Measurements from ENCODE around the gene SLC25A36.
"Not testable (repeated sequence)": the region's sequence is repeated elsewhere in the genome, so short reads cannot be mapped to it uniquely, and the experiment has no call there.

Gene SLC25A36

GRCh38 chr3:140931016-140931454, 10.6 kb upstream of the SLC25A36 start:
- in situ Hi-C loops (cut with MboI; ENCODE audit: low sequenced_read_pairs): no loop called here

GRCh38 chr3:140931801-140932200, 9.8 kb upstream of the SLC25A36 start:
- in situ Hi-C loops (cut with MboI; ENCODE audit: low sequenced_read_pairs): no loop called here

GRCh38 chr3:140933109-140933508, 8.5 kb upstream of the SLC25A36 start:
- in situ Hi-C loops (cut with MboI; ENCODE audit: low sequenced_read_pairs): no loop called here

- in situ Hi-C loops (cut with MboI; ENCODE audit: low sequenced_read_pairs): no loop called here
Measured at GRCh38 chr3:140933552-140933951, 8.1 kb upstream of the SLC25A36 start.

- in situ Hi-C loops (cut with MboI; ENCODE audit: low sequenced_read_pairs): not testable (repeated sequence)
Measured at GRCh38 chr3:140939305-140939704, 2.3 kb upstream of the SLC25A36 start.

GRCh38 chr3:140941090-140941433, 574 bp upstream of the SLC25A36 start:
- in situ Hi-C loops (cut with MboI; ENCODE audit: low sequenced_read_pairs): no loop called here

GRCh38 chr3:140942221-140943104, 827 bp downstream of the SLC25A36 start:
- in situ Hi-C loops (cut with MboI; ENCODE audit: low sequenced_read_pairs): no loop called here

GRCh38 chr3:140943781-140944552, 2.3 kb downstream of the SLC25A36 start:
- in situ Hi-C loops (cut with MboI; ENCODE audit: low sequenced_read_pairs): no loop called here

- in situ Hi-C loops (cut with MboI; ENCODE audit: low sequenced_read_pairs): no loop called here
Measured at GRCh38 chr3:140948460-140949249, 7.0 kb downstream of the SLC25A36 start.

- in situ Hi-C loops (cut with MboI; ENCODE audit: low sequenced_read_pairs): no loop called here
Measured at GRCh38 chr3:140950144-140950543, 8.5 kb downstream of the SLC25A36 start.

- in situ Hi-C loops (cut with MboI; ENCODE audit: low sequenced_read_pairs): no loop called here
Measured at GRCh38 chr3:140950863-140951262, 9.2 kb downstream of the SLC25A36 start.

GRCh38 chr3:140951750-140952149, 10.1 kb downstream of the SLC25A36 start:
- in situ Hi-C loops (cut with MboI; ENCODE audit: low sequenced_read_pairs): not testable (repeated sequence)

- in situ Hi-C loops (cut with MboI; ENCODE audit: low sequenced_read_pairs): no loop called here
Measured at GRCh38 chr3:140953028-140953960, 11.7 kb downstream of the SLC25A36 start.

- in situ Hi-C loops (cut with MboI; ENCODE audit: low sequenced_read_pairs): no loop called here
Measured at GRCh38 chr3:140954576-140954975, 12.9 kb downstream of the SLC25A36 start.

GRCh38 chr3:140955645-140956044, 14.0 kb downstream of the SLC25A36 start:
- in situ Hi-C loops (cut with MboI; ENCODE audit: low sequenced_read_pairs): no loop called here

- in situ Hi-C loops (cut with MboI; ENCODE audit: low sequenced_read_pairs): no loop called here
Measured at GRCh38 chr3:140956058-140956835, 14.6 kb downstream of the SLC25A36 start.

- in situ Hi-C loops (cut with MboI; ENCODE audit: low sequenced_read_pairs): no loop called here
Measured at GRCh38 chr3:140972833-140973232, 31.2 kb downstream of the SLC25A36 start.

- in situ Hi-C loops (cut with MboI; ENCODE audit: low sequenced_read_pairs): no loop called here
Measured at GRCh38 chr3:140974900-140975299, 33.3 kb downstream of the SLC25A36 start.

GRCh38 chr3:140980663-140981062, 39.0 kb downstream of the SLC25A36 start:
- in situ Hi-C loops (cut with MboI; ENCODE audit: low sequenced_read_pairs): no loop called here
